RKO (cell line): ENCODE data around the gene ZNF593OS.
A peak's percentile ranks its signal among the peaks of the same experiment; 100 is the strongest.

Experiments used
- DNase-seq: peaks from one replicate; pipeline ENCODE4 v3.0.0-alpha.2; 2016; ENCODE audit warnings: low spot score

ZNF593OS gene

DNA sequence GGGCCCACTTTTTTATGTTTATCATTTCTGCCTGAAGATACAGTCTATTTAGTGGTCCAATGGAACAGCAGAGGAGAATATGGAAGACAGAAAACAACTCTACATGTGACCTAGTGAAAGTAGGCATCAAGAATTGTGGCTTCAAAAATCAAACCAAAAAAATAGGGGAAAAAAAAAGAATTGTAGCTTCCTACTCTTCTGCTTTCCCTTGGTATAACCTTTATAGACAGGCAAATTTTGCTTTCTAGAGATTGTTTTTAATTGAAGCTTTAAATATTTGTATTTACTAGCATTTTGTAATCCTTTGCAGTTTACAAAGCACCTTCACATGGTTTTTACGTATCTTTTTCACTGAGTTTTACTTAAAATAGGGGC, 45.7 kb downstream of the ZNF593OS start:
- no peak for DNase-seq

DNA sequence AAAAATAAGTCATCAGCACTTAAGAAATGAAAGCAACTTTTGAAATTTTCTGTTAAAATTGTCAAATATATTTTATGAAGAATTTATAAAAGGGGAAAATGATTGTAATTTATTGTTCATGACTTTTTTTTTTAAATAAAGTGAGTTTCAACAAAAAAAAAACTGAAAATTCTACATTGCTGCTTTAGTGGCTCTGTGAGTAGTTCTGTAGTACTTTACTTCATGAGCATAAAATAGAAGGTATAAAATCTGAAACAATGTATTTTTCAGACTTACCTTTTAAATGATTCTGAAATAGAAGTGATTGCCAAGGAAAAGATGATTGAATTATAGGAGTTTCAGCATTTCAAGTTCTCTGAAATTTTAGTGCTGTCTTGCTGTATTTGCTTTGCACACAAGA, 46.2 kb downstream of the ZNF593OS start:
- DNase-seq: no peak

DNA sequence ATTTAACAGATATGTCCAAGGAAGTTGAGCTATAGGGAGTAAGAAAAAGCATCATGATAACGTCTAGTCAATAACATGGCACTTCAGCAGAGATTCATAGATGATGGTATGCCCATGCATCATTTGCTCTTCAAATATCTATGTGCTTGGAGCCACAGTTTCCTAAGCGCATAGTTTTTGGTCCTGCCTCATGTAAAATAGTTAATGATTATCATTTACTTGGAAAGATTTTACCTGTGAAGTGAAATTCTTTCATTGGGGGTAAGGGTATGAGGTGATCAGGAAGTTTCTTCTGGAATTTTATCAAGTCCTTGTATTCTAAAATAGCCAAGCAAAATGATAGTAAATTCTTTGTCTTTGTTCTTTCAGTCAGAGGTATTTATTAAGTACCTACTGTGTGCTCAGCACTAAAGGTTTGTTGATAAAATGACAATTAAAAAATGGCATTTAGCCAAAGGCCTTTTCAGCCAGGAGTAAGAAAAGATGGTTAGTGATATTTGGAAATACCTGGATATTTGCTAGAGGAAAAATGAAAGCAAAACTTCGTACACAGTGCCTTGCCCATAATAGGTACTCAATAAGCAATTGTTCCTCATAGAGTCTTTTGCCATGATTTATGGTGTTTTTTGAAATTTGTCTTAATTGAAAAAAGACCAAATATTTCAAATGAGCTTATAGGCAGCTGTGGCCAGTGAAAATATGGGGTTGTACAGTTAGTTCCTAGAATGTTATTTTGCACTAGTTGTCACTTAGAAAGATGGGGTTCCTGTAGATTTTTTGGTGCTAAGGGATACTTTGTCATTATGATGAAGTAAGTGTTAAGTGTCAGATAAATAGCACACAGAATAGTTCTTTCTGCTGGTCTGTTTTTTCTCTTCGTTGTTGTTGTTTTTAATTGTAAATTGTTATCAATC, 47.0 kb downstream of the ZNF593OS start:
- no peak for DNase-seq

DNA sequence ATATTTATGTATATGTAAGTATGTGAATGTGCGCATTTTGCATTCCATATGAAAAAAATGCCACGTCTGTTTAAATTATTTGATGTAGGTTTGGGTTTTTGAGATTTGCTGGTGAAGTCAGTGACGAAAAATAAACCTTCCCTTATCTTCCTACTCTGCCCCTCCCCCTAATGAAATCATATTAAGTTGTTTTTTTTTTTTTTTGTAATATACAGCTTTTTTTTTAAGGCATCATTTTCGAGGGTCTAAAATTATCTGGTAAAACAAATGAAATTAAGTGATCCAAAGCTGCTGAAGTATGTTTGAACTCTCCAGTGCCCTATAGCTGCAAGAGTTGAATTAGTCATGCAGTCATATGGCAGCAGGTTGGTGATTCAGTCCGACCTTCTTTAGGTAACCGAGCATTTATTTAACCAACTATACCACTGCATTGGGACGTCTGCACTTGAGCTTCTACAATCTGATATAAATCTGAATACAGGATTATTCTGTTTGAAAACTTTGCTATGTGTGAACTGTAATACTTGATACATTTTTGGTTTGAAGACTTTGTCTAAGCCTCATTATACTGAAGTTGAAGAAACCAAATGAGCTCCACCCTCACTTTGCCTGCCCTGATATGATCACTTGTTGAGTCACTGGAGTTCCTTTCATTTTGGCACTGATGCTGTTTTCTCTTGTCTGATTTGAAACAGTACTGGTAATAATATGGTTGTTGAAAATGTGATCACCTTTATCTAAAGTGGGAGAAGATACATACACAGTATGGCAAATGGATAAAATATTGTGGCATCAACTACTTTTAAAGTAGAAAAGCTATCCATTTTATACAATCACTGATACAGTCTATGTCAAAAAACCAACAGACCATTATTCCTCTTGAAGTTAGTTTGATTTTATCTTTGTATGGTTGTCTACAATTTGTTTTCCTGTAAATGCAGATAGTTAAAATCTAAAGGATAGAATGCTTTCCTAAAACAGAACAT, 48.4 kb downstream of the ZNF593OS start:
- peak; percentile 49 for DNase-seq

DNA sequence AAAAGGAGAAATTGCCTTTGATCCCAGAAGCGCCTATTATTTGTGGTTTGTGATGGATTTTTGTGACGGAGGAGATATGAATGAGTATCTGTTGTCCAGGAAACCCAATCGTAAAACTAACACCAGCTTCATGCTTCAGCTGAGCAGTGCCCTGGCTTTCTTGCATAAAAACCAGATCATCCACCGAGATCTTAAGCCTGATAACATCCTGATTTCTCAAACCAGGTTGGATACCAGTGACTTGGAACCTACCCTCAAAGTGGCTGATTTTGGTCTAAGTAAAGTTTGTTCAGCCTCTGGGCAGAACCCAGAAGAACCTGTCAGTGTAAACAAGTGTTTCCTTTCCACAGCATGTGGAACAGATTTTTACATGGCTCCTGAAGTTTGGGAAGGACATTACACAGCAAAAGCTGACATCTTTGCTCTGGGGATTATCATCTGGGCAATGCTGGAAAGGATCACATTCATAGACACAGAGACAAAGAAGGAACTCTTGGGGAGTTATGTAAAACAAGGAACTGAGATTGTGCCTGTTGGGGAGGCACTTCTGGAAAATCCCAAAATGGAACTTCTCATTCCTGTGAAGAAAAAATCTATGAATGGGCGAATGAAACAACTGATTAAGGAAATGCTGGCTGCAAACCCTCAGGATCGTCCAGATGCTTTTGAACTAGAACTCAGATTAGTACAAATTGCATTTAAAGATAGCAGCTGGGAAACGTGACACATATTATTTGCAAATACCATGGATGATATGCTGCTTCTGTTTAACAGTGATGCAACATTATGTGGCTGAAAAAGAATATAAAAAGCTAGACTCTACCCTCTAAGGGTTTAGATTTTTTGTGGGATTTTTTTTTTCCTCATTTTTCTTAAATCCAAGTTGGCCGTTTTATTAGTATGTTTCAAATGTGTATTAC, 49.5 kb downstream of the ZNF593OS start:
- DNase-seq: no peak

DNA sequence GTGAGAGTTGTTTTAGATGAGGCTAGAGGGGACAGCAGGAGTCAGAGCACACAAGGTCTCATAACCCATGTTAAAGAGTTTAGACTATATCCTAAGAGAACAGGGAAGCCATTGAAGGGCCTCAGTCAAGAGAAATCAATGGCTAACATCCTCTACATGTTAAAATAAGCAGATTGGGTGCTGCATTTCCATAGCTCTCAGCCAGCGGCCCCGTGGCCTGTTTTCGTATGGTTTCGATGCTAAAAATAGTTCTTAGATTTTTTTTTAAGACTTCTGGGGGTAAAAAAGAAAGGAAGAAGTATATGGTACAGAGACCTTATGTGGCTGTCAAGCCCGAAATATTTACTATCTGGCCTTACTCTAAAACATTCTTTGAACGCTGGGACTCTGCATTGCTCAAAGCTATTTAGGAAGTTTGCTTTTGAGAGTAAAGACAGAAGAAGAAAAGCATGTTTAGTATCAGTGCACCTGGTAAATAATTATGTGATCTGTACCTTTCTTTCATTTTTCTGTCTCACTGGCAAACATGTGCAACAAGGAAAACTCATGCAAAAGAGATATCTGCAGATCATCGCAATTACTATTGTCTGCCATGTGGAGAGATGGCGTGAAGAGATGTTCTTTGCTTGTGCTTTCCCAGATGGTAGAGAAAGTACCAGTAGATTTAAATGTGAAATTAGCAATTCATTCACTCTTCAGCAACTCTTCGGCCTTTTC, 51.6 kb downstream of the ZNF593OS start:
- DNase-seq: no peak
